Nephron progenitor cell (in vitro differentiated cells): ENCODE measurements around the gene RTL10.

ENCODE experiments used
- DNase-seq: peaks from one replicate; pipeline ENCODE4 v3.0.0; 2021
- H3K27ac Mint-ChIP-seq: 2 replicates; pipeline ENCODE4 v1.8.0; 2021; ENCODE audit warnings: mild to moderate bottlenecking, moderate library complexity, mixed read lengths
- H3K27me3 Mint-ChIP-seq: 2 replicates; pipeline ENCODE4 v1.8.0; 2021; ENCODE audit warnings: mild to moderate bottlenecking, low read depth, mixed read lengths; ENCODE audit not compliant: poor library complexity
- H3K36me3 Mint-ChIP-seq: 2 replicates; pipeline ENCODE4 v1.8.0; 2021; ENCODE audit warnings: low read depth, mixed read lengths
- H3K4me1 Mint-ChIP-seq: 2 replicates; pipeline ENCODE4 v1.8.0; 2021; ENCODE audit warnings: mixed read lengths
- H3K4me3 Mint-ChIP-seq: 2 replicates; pipeline ENCODE4 v1.8.0; 2021; ENCODE audit warnings: mild to moderate bottlenecking, moderate library complexity, mixed read lengths
- H3K9me3 Mint-ChIP-seq: 2 replicates; pipeline ENCODE4 v1.8.0; 2021; ENCODE audit warnings: mild to moderate bottlenecking, moderate library complexity, mixed read lengths
- CTCF ChIP-seq: fragments of 200-600 bp; sonication (generic); IDR thresholded peaks from 2 replicates; pipeline ENCODE4 v1.5.0; 2021; ENCODE audit warnings: antibody characterized with exemption

Gene RTL10

GRCh38 chr22:19824212-19824925 lies 30.3 kb downstream of the RTL10 start:
- Mint-ChIP-seq H3K27me3 (peaks cover 2% of the 10 kb centered on the region), H3K36me3 (peaks cover 13% of the 10 kb centered on the region), H3K4me3 (no peak overlapping the region), H3K4me1 (peaks cover 6% of the 10 kb centered on the region), H3K27ac (no peak overlapping the region), H3K9me3 (peaks cover 12% of the 10 kb centered on the region)
- DNase-seq, result no peak
- TF ChIP-seq CTCF, result no peak

GRCh38 chr22:19823902-19824211 lies 30.8 kb downstream of the RTL10 start:
- Mint-ChIP-seq H3K36me3 (peaks cover 13% of the 10 kb centered on the region), H3K9me3 (peaks cover 12% of the 10 kb centered on the region), H3K4me1 (peaks cover 6% of the 10 kb centered on the region), H3K27me3 (peaks cover 3% of the 10 kb centered on the region), H3K4me3 (no peak overlapping the region), H3K27ac (no peak overlapping the region)
- no peak for TF ChIP-seq CTCF
- DNase-seq, result no peak

- Mint-ChIP-seq H3K27me3 (peaks cover 3% of the 10 kb centered on the region), H3K9me3 (peaks cover 12% of the 10 kb centered on the region), H3K4me1 (peaks cover 6% of the 10 kb centered on the region), H3K27ac (no peak overlapping the region), H3K36me3 (peaks cover 13% of the 10 kb centered on the region), H3K4me3 (no peak overlapping the region)
- TF ChIP-seq CTCF, result no peak
- no peak for DNase-seq
Measured at GRCh38 chr22:19823191-19823901, 31.3 kb downstream of the RTL10 start.

- Mint-ChIP-seq H3K9me3 (peaks cover 12% of the 10 kb centered on the region), H3K4me1 (peaks cover 6% of the 10 kb centered on the region), H3K27ac (no peak overlapping the region), H3K4me3 (no peak overlapping the region), H3K36me3 (peaks cover 13% of the 10 kb centered on the region), H3K27me3 (peaks cover 5% of the 10 kb centered on the region)
- no peak for TF ChIP-seq CTCF
- DNase-seq, result no peak
Measured at GRCh38 chr22:19822301-19823117, 32.2 kb downstream of the RTL10 start.

- no peak for DNase-seq
- Mint-ChIP-seq H3K36me3 (peaks cover 8% of the 10 kb centered on the region), H3K27ac (no peak overlapping the region), H3K4me1 (peaks cover 6% of the 10 kb centered on the region), H3K4me3 (no peak overlapping the region), H3K9me3 (peaks cover 7% of the 10 kb centered on the region), H3K27me3 (peaks cover 8% of the 10 kb centered on the region)
- no peak for TF ChIP-seq CTCF
Measured at GRCh38 chr22:19821523-19822300, 33.0 kb downstream of the RTL10 start.
